Measurements from ENCODE around the gene FAM234B. TPM values are rescaled to one million over a fixed set of nuclear protein-coding genes. Genes with fewer than 3 reads are reported as not detected.

FAM234B gene
- total RNA-seq, 4 donors from 2014 or later, result 24.0 to 32.3 (median 27.8) TPM

DNA sequence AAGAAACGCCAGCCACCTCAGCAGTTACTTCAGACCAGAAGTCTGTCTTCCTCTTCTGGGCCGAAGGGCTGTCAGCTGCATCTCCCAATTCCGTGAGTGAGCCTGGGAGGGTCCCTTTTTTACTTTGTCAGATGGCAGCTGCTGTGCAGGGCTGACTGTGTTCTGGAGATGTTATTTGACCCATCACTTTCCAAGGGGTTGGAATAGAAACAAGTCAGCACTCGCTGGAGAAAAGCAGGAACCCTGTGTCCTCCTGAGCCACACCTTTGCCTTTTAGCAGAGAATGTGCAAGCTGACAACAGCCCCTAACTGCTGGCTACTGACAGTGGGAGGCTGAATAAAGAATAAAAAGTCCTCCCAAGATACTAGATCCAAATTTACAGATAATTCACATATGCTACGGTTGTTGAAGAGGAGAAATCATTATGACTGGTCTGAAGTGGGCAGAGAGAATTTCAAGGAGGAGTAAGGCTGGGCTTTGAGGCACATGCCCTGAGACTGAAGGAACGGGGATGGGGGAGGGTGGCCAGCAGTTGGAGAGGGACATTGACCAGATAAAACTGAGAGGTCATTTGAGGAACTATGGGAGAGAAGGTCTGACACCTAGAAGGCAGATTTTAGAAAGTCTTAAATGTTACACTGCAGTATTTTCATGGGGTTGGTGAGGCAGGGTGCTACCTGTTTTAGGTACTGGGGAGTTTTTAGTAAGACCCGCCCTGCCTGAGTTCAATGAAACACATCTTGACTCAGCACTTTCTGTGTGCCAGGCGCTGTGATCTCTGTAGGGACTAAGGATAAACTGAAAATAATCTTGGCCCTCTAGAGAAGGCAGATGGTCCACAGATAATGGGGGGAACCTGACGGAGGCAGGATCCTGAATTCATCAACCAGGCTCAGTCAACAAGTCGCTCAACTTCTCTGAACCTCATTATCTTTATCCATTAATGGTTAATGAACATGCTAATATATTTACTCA lies 27.4 kb downstream of the FAM234B start:
- peaks cover 38% of the 10 kb centered on the region for H3K36me3 ChIP-seq
- no peaks in the 10 kb centered on the region for H3K9me3 ChIP-seq
- no peaks in the 10 kb centered on the region for H3K27me3 ChIP-seq
- TF ChIP-seq POLR2A (IDR thresholded peaks at IDR 0.05) (no peak), EP300 (IDR thresholded peaks at IDR 0.05) (no peak), POLR2AphosphoS5 (IDR thresholded peaks at IDR 0.05) (no peak)
- TF ChIP-seq, protein P1, sequence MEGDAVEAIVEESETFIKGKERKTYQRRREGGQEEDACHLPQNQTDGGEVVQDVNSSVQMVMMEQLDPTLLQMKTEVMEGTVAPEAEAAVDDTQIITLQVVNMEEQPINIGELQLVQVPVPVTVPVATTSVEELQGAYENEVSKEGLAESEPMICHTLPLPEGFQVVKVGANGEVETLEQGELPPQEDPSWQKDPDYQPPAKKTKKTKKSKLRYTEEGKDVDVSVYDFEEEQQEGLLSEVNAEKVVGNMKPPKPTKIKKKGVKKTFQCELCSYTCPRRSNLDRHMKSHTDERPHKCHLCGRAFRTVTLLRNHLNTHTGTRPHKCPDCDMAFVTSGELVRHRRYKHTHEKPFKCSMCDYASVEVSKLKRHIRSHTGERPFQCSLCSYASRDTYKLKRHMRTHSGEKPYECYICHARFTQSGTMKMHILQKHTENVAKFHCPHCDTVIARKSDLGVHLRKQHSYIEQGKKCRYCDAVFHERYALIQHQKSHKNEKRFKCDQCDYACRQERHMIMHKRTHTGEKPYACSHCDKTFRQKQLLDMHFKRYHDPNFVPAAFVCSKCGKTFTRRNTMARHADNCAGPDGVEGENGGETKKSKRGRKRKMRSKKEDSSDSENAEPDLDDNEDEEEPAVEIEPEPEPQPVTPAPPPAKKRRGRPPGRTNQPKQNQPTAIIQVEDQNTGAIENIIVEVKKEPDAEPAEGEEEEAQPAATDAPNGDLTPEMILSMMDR (IDR thresholded peaks at IDR 0.05), result no peak
- H3K4me1 ChIP-seq, result no peaks in the 10 kb centered on the region
- H3K4me3 ChIP-seq, result no peak overlapping the region
- H3K27ac ChIP-seq, result no peak overlapping the region
- 61% methylated on average over 10 of the region's 10 CpGs for WGBS
- no peak for DNase-seq (ENCODE audit: low spot score in 2 of 2)

DNA sequence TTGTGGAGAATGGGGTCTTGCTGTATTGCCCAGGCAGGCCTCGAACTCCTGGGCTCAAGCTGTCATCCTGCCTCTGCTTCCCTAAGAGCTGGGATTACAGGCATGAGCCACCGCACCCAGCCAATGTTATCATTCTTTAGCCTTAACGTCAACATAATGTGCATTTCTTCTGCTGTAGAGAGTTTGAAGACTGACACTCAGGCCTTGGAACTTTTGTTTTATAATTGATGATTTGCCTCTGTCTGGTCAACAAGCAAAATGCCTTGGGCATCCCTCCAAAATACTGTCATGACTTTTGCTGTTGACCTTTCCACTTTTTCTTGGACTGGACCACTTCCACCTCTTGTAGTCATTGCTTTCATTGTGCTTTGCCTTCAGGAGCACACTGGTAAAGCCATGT lies 29.0 kb downstream of the FAM234B start:
- Histone ChIP-seq H3K4me3 (no peak overlapping the region), H3K36me3 (peaks cover 28% of the 10 kb centered on the region), H3K27me3 (no peaks in the 10 kb centered on the region), H3K27ac (no peak overlapping the region), H3K9me3 (no peaks in the 10 kb centered on the region), H3K4me1 (no peaks in the 10 kb centered on the region)
- WGBS, result 90% methylated on average over 3 of the region's 3 CpGs
- TF ChIP-seq POLR2AphosphoS5 (IDR thresholded peaks at IDR 0.05), result no peak
- no peak for TF ChIP-seq EP300 (IDR thresholded peaks at IDR 0.05)
- TF ChIP-seq, protein P1 (IDR thresholded peaks at IDR 0.05), result no peak
- TF ChIP-seq POLR2A (IDR thresholded peaks at IDR 0.05), result no peak
- DNase-seq (ENCODE audit: low spot score in 2 of 2), result no peak

DNA sequence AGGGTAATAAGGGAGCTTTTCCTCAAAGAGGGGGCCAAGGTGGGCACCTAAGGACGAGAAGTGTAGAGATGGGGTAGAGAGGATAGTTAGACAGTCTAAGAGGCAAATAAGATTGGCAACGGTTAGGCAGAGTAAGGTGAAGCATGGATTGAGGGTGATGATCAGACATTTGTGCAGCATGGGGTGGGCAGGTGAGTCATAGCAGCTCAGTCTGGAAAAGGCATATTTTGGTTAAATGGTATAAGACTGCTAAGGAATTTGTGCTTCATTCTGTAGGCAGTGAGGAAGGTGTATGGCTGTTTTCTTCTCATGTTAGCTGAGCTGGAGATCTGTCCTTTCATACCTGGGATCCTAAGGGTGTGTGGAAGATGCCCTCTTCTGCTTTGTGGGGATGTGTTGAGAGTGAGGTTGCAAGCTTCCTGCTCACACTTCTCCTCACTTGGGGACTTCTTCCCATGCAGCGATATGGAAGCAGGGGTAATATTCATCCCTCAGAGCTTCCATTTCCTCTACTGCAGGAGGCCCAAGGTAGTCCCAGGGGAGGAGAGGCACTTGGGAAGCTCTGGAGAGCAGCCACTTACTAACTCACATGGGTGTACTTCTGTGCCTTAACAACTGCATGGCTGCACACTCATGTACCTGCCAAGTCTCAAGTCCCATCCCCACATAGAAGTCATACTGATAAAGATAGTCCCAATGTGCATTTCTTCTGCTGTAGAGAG lies 30.4 kb downstream of the FAM234B start:
- Histone ChIP-seq H3K9me3 (no peaks in the 10 kb centered on the region), H3K4me3 (no peak overlapping the region), H3K36me3 (peaks cover 24% of the 10 kb centered on the region), H3K27me3 (no peaks in the 10 kb centered on the region), H3K4me1 (no peaks in the 10 kb centered on the region), H3K27ac (no peak overlapping the region)
- WGBS, result 91% methylated on average over 3 of the region's 3 CpGs
- no peak for DNase-seq (ENCODE audit: low spot score in 2 of 2)
- no peak for TF ChIP-seq EP300 (IDR thresholded peaks at IDR 0.05)
- TF ChIP-seq POLR2A (IDR thresholded peaks at IDR 0.05), result no peak
- TF ChIP-seq, protein P1 (IDR thresholded peaks at IDR 0.05), result no peak
- TF ChIP-seq POLR2AphosphoS5 (IDR thresholded peaks at IDR 0.05), result no peak

DNA sequence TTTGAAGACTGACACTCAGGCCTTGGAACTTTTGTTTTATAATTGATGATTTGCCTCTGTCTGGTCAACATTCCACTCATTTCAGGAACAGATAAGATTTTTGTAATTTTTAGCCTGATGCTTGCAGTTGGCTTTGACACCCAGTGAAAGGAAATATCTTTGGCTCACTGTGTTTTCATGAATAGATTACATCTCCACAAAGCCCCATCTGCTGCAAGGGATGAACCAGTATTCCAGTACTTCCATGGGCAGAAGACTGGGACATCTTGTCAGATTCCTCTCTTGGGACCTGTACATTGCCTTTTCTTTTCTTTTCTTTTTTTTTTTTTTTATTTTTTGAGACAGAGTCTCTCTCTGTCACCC lies 30.9 kb downstream of the FAM234B start:
- Histone ChIP-seq H3K27ac (no peak overlapping the region), H3K4me3 (no peak overlapping the region), H3K36me3 (peaks cover 26% of the 10 kb centered on the region)

More for the DNA sequence above, 30.9 kb downstream of the FAM234B start:
- no peak for DNase-seq (ENCODE audit: low spot score in 2 of 2)
- no peaks in the 10 kb centered on the region for H3K27me3 ChIP-seq
- no peaks in the 10 kb centered on the region for H3K4me1 ChIP-seq
- H3K9me3 ChIP-seq, result no peaks in the 10 kb centered on the region
- TF ChIP-seq POLR2AphosphoS5 (IDR thresholded peaks at IDR 0.05) (no peak), EP300 (IDR thresholded peaks at IDR 0.05) (no peak), POLR2A (IDR thresholded peaks at IDR 0.05) (no peak)
- TF ChIP-seq, protein P1 (IDR thresholded peaks at IDR 0.05), result no peak
